ENCODE measurements around the gene TM4SF4.

DNA sequence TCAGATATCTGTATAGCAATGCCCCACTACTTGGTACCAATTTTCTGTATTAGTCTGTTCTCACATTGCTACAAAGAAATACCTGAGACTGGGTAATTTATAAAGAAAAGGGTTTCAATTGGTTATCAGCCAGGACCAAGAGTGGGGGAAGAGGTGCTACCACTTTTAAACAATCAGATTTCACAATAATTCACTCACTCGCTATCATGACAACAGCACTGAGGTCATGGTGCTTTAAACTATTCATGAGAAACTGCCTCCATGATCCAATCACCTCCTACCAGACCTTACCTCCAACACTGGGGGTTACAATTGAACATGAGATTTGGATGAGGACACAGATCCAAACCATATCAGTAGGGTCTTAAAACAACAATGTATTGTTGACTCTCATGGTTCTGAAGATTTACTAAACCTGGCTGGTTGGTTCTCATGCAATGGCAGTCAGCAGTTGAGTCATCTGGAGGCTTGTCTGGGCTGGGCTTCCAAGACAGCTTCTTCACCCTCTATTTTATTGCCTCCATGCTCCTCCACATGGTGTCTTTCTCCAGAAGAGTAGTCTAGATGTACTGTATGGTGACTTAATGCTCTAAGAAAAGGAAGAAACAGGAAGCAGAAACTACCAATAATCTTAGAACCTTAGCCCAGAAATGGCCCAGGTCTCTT lies 21.2 kb upstream of the TM4SF4 start:
- no peak for TF ChIP-seq TAF1 (IDR thresholded peaks at IDR 0.05; ENCODE audit: low read depth)
- TF ChIP-seq, protein P1, sequence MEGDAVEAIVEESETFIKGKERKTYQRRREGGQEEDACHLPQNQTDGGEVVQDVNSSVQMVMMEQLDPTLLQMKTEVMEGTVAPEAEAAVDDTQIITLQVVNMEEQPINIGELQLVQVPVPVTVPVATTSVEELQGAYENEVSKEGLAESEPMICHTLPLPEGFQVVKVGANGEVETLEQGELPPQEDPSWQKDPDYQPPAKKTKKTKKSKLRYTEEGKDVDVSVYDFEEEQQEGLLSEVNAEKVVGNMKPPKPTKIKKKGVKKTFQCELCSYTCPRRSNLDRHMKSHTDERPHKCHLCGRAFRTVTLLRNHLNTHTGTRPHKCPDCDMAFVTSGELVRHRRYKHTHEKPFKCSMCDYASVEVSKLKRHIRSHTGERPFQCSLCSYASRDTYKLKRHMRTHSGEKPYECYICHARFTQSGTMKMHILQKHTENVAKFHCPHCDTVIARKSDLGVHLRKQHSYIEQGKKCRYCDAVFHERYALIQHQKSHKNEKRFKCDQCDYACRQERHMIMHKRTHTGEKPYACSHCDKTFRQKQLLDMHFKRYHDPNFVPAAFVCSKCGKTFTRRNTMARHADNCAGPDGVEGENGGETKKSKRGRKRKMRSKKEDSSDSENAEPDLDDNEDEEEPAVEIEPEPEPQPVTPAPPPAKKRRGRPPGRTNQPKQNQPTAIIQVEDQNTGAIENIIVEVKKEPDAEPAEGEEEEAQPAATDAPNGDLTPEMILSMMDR (IDR thresholded peaks at IDR 0.05; ENCODE audit: poor library complexity, severe bottlenecking): no peak
- TF ChIP-seq, protein P2, sequence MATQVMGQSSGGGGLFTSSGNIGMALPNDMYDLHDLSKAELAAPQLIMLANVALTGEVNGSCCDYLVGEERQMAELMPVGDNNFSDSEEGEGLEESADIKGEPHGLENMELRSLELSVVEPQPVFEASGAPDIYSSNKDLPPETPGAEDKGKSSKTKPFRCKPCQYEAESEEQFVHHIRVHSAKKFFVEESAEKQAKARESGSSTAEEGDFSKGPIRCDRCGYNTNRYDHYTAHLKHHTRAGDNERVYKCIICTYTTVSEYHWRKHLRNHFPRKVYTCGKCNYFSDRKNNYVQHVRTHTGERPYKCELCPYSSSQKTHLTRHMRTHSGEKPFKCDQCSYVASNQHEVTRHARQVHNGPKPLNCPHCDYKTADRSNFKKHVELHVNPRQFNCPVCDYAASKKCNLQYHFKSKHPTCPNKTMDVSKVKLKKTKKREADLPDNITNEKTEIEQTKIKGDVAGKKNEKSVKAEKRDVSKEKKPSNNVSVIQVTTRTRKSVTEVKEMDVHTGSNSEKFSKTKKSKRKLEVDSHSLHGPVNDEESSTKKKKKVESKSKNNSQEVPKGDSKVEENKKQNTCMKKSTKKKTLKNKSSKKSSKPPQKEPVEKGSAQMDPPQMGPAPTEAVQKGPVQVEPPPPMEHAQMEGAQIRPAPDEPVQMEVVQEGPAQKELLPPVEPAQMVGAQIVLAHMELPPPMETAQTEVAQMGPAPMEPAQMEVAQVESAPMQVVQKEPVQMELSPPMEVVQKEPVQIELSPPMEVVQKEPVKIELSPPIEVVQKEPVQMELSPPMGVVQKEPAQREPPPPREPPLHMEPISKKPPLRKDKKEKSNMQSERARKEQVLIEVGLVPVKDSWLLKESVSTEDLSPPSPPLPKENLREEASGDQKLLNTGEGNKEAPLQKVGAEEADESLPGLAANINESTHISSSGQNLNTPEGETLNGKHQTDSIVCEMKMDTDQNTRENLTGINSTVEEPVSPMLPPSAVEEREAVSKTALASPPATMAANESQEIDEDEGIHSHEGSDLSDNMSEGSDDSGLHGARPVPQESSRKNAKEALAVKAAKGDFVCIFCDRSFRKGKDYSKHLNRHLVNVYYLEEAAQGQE (IDR thresholded peaks at IDR 0.05; ENCODE audit: borderline replicate concordance): no peak
- TF ChIP-seq EP300 (conservative IDR thresholded peaks at IDR 0.05; ENCODE audit: poor library complexity, severe bottlenecking): no peak
- TF ChIP-seq RAD21 (conservative IDR thresholded peaks at IDR 0.05): no peak
- TF ChIP-seq EZH2 (IDR thresholded peaks at IDR 0.05; ENCODE audit: borderline replicate concordance, insufficient read depth, low read length, poor library complexity, severe bottlenecking): no peak

Data from neural cell (in vitro differentiated cells).